ENCODE data around the gene NHEJ1.
A peak's percentile ranks its signal among the peaks of the same experiment; 100 is the strongest.

NHEJ1 gene

DNA sequence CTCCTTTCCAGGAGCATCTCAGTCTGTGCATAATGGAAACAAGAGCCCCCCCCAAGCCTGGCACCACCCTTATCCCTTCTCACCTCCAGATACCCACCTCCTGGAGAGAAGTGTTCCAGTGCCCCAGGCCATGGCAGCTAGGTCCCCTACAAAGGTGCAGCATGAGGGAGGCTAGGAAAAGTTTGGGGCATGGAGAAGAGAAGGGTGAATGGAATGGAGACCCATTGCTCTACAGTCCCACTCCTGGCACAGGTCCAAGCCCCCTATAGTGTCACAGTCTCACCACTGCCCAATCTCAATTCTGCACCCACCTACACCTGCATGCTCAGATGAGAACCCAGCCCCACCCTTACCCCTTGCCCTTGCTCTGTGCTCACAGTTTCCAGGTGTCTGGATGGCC lies 8.3 kb upstream of the NHEJ1 start:
- DNase-seq (ENCODE audit: low spot score): no peak
- FAIRE-seq: no peak

GRCh38 chr2:219168526-219168925 lies 7.9 kb upstream of the NHEJ1 start:
- FAIRE-seq: no peak

GRCh38 chr2:219167997-219168396 lies 7.4 kb upstream of the NHEJ1 start:
- FAIRE-seq: no peak

More at GRCh38 chr2:219168526-219168925, 7.9 kb upstream of the NHEJ1 start:
- no peak for DNase-seq (ENCODE audit: low spot score)

GRCh38 chr2:219165058-219165911 lies 4.7 kb upstream of the NHEJ1 start:
- FAIRE-seq (no peak), DNase-seq (ENCODE audit: low spot score) (no peak)

More at GRCh38 chr2:219167997-219168396, 7.4 kb upstream of the NHEJ1 start:
- DNase-seq (ENCODE audit: low spot score): no peak

- FAIRE-seq: no peak
- no peak for DNase-seq (ENCODE audit: low spot score)
These were observed 2.5 kb upstream of the NHEJ1 start for GRCh38 chr2:219163156-219163555.

DNA sequence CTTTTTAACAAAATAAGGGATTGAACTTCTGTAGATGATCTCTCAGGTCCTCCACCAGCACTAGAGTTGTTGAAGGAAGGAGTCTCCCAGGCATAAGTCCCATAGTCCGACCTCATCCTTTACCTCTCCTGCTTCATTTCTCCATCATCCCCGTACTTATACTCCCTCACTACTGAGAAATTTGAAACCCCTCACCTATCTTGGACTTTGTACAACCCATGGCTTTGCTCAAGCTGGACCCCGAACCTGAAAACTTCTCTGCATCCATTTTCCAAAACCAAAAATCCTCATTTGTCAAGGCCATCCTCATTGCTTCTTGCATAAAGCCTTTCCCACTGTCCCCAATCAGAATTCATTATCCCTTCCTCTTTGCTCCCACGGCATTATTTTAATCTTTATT lies 482 bp upstream of the NHEJ1 start:
- DNase-seq (ENCODE audit: low spot score) (no peak), FAIRE-seq (no peak)

DNA sequence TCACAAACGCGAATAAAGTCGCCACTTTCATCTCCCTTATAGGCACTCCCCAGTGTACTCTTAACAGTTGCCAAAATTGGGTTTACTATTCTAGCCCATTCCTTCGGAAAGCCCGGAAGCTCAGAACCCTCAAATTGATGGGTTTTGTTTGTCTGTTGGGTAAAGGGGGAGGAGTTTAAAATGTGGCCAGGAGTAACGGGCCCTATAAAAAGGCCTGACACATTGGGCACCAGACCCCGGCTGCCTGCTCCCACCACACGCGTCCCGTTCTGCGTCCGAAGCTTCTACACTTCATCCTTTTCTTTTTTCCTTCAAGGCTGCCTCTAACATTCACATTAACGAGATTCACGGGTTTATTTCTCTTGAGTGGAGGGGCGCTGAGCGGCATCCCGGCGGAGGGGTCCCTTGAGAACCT lies 837 bp downstream of the NHEJ1 start:
- FAIRE-seq: no peak
- no peak for DNase-seq (ENCODE audit: low spot score)

DNA sequence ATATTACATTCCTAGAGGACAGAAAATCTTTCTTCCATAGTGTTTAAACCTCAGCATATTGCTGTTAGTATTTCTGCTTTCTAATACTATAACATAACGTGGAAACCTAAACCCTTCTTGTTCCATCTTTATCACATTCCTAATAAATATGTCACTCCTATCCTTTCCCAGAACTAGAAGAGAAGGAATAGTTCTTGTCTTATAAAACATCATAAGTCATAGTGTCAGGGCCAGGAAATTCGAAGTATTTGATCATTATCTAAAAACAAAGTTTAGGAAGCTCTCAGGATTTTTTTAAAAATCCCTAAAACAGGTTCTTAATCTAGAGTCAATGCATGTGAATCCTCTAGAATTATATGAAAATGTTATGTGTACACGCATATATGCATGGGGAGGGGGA lies 2.0 kb downstream of the NHEJ1 start:
- FAIRE-seq (no peak), DNase-seq (ENCODE audit: low spot score) (no peak)

DNA sequence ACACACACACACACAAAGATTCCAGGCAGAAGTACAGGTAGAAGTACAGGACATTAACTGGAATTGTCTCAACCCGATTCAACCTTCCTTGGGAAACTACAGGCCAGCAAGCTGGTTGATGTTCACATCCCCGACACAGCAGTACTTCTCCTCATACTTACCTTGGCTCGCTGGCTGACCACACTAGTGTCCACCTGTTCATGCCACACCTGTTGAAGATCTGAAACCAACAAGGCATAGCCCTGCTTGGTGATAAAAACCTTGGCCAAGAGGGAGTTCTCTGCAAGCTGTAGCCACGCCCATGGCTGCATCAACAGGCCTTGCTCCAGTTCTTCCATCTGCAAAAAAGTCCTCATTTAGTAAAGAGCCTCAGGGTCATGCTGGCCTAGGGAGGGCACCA lies 2.6 kb downstream of the NHEJ1 start:
- FAIRE-seq (no peak), DNase-seq (ENCODE audit: low spot score) (no peak)

DNA sequence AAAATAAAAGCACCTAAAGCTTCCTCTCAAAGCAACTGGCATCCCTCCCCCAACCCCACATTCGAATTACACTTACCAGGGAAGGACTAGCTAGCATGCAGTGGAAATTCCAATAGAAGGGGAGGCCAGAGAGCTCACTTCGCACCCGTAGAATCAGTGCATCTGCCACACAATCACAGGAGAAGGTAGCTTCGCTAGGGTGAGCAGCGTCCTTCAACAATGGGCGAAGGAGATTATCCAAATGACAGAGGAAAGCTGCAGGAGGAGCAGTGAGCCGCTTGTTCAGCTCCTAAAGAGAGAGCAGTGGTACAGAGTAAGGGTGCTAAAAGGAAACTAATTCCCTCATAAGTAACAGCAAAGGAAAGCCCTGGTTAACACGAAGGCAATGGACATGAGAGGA lies 3.2 kb downstream of the NHEJ1 start:
- DNase-seq (ENCODE audit: low spot score): no peak
- no peak for FAIRE-seq

DNA sequence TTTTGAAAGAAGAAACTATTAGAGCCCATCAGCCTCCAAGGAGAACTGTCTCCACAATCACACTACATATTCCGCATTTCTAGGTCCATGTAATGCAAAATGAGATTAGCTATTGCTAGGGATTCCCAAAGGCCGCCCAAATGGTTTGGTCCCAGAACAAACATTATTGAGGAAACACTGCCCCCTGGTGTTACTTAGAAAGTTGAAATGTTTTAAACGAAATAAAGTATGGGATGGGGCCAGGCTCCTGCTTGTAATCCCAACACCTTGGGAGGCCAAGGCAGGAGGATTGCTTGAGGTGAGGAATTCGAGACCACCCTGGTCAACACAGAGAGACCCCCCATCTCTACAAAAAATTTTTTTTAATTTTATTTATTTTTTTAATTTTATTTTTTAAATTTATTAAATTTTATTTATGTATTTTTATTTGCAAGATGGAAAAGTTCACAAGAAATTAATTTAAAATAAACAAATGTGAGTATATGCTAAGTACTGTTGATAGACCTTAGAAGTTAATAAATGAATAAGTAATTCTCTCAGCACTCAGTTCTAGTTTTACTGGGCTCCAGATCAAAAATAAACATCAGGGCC lies 5.5 kb downstream of the NHEJ1 start:
- no peak for FAIRE-seq
- peak; percentile 60 for DNase-seq (ENCODE audit: low spot score)

DNA sequence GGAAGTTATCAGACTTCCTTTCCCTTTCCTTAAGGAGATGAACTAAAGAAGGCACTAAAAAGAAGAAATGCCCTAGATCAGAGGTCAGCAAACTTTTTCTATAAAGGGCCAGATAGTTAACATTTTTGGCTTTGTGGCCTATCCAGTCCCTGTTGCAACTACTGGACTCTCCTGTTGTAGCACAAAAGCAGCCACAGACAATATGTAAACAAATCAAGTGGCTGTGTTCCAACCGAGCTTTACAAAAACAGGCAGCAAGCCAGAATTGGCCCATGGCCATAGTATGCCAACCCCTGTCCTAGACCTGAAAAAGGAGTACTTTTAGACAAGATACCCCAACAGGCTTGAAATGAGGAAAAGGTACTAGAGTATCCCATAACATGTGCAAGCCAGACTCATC lies 10.9 kb downstream of the NHEJ1 start:
- no peak for FAIRE-seq
- DNase-seq (ENCODE audit: low spot score): no peak

DNA sequence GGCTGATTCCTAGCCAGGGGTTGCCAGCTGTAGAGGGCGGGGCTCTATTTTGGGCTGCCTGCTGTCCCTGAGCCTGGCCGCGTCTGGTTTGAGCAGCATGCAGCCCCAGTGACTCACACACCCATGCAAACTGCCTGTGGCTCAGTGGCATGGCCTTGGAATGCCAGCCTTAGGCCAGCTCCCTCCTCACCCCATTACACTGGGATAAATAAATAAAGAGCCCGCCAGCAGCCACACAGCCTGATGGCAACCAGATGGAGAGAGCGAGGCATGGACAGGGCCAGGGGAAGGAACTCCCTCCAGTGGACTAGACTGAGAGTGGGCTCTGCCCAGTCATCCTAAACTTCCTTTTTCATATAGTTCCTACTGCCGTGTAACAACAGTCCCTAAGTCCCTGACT lies 18.3 kb downstream of the NHEJ1 start:
- peak; percentile 85 for DNase-seq (ENCODE audit: low spot score)
- FAIRE-seq: peak; percentile 56

- DNase-seq (ENCODE audit: low spot score) (no peak), FAIRE-seq (no peak)
These were observed 19.9 kb downstream of the NHEJ1 start for GRCh38 chr2:219140722-219141121.

DNA sequence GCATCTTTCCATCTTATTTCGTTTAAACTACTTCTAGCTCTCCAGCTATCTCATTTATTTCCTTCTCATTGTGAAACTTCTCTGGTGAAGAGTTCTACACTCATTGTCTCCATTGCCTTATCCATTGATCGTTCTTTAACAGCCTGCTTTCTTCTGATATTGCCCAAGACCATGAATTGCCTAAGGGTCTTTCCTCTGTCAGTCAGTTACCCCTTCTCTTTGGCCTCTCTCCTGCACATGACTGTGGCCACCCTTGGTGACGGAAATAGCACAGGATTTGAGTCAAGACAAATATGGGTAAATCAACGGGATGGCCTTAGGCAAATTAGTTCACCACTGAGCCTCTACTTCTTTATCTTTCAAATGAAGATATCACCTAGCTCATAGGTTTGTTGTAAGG lies 26.6 kb downstream of the NHEJ1 start:
- DNase-seq (ENCODE audit: low spot score) (no peak), FAIRE-seq (no peak)

DNA sequence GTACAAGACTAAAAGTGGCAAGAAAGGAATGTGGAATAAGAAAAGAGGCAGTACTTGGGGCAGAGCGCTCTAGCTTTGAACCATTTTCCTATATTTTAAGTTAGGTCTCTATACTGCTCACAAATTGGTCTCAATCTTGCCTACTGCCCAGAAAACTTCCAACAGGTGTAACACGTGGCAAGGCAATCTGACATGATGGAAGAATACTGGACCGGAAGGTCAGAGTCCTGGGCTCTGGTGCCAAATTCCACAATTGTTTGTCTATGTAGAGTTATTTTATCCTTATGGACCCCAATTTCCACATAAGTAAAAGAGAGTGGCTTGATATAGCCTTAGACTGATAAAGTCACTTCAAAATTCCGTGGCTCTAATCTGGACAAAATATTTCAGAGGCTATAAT lies 28.9 kb downstream of the NHEJ1 start:
- DNase-seq (ENCODE audit: low spot score) (no peak), FAIRE-seq (no peak)

GRCh38 chr2:219131327-219131726 lies 29.3 kb downstream of the NHEJ1 start:
- DNase-seq (ENCODE audit: low spot score) (no peak), FAIRE-seq (no peak)

GRCh38 chr2:219129589-219129988 lies 31.0 kb downstream of the NHEJ1 start:
- no peak for DNase-seq (ENCODE audit: low spot score)
- FAIRE-seq: no peak

- no peak for FAIRE-seq
- DNase-seq (ENCODE audit: low spot score): no peak
These were observed 32.2 kb downstream of the NHEJ1 start for GRCh38 chr2:219128396-219128795.

- FAIRE-seq: no peak
These were observed 33.5 kb downstream of the NHEJ1 start for GRCh38 chr2:219127037-219127635.

DNA sequence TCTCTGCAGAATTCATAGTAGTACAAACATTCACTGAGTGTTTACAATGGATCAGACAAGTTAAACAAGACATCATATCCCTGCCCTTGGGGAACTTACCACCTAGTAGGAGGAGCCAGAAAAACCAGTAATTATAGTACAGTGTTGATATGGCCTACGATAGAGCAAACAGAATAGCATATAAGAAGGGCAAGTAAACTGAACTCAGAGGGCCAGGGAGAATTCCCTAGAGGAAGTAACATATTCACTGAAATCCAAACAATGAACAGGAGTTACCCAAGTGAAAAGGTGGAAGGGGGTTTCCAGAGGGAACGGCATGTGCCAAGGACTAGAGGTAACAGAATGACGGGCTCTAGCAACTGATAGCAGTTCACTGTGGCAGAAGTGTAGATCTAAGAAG lies 34.1 kb downstream of the NHEJ1 start:
- DNase-seq (ENCODE audit: low spot score): no peak
- FAIRE-seq: no peak

More at GRCh38 chr2:219127037-219127635, 33.5 kb downstream of the NHEJ1 start:
- DNase-seq (ENCODE audit: low spot score): no peak

DNA sequence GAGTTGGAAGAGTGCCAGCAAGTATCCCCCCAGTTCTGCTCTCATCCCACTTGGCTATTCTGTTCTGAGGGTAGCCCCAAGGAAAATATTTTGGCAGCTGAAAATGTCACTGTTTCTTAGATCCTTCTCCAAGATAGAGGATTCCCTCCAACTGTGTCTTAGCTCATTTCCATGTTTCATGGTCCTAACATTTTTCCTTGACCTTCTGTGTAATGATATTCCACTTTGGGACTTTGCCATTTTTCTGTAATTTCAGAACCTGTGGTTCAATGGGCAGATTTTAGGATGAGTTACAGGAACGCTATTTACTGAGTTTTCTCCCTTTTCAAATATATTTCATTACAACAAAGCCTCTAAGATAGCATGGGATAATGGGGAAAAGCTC lies 34.7 kb downstream of the NHEJ1 start:
- DNase-seq (ENCODE audit: low spot score) (no peak), FAIRE-seq (no peak)

All from urothelium cell line (cell line).